ENCODE data around the gene BANK1. TPM values are rescaled to one million over a fixed set of nuclear protein-coding genes. Genes with fewer than 3 reads are reported as not detected.

The BANK1 gene
- total and polyA plus RNA-seq, 2 of the 8 experiments (the other 6 are each of a cell fraction or from before 2014, with no cell fraction given) = 0.59 to 0.93 TPM

DNA sequence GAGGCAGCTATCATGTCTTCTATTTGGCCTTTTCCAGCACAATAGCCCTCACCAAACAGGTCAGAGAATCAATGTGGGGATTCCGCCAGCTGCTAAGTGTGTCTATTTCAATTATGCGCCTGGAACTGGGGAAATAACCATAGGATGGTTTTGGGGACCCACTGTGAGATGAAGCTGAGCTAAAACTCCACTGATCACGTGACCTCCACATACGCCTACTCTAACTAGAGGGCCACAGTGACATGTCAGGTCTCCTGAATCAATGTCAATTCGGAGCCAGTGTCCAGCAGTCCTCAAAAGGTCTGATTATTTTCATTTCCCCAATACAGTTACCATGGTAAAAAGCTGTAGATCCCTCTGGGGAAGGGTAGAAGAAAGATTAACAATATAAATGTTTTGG is 10.2 kb upstream of the BANK1 start (continued):
- TF ChIP-seq RXRA (IDR thresholded peaks at IDR 0.05; ENCODE audit: insufficient read depth, low read depth, low read length) (no peak), EZH2 (IDR thresholded peaks at IDR 0.05; ENCODE audit: low read depth, low read length, severe bottlenecking) (no peak)
